Karpas-422 (cell line): ENCODE data around the gene CDX4. TPM values are rescaled to one million over a fixed set of nuclear protein-coding genes. Genes with fewer than 3 reads are reported as not detected.
A peak's percentile ranks its signal among the peaks of the same experiment; 100 is the strongest.

Source experiments
- DNase-seq: peaks from one replicate; pipeline ENCODE4 v3.0.0-alpha.2; 2015
- H2AFZ ChIP-seq: fragments of 200-600 bp; sonication (generic); 2 replicates; pipeline ENCODE4 v1.6.1; 2014; ENCODE audit warnings: antibody characterized with exemption, low read length, mixed read lengths
- H3K27ac ChIP-seq: fragments of 200-600 bp; sonication (generic); 2 replicates; pipeline ENCODE4 v1.5.1; 2014; ENCODE audit warnings: mild to moderate bottlenecking, low read length, moderate library complexity
- H3K27me3 ChIP-seq: fragments of 200-600 bp; sonication (generic); 2 replicates; pipeline ENCODE4 v1.6.1; 2014; ENCODE audit warnings: low read length, mixed read lengths
- H3K36me3 ChIP-seq: fragments of 200-600 bp; sonication (generic); 2 replicates; pipeline ENCODE4 v1.6.1; 2014; ENCODE audit warnings: low read length, mixed read lengths; ENCODE audit not compliant: insufficient read depth
- H3K4me1 ChIP-seq: fragments of 200-600 bp; sonication (generic); 2 replicates; pipeline ENCODE4 v1.6.1; 2014; ENCODE audit warnings: mild to moderate bottlenecking, low read length, mixed read lengths
- H3K4me2 ChIP-seq: fragments of 200-600 bp; sonication (generic); 2 replicates; pipeline ENCODE4 v1.6.1; 2014; ENCODE audit warnings: low read length, low read depth, mild to moderate bottlenecking; ENCODE audit not compliant: poor library complexity, severe bottlenecking
- H3K4me3 ChIP-seq: fragments of 200-600 bp; sonication (generic); 2 replicates; pipeline ENCODE4 v1.5.1; 2014; ENCODE audit warnings: mild to moderate bottlenecking, antibody characterized with exemption, low read length, mixed read lengths
- H3K79me2 ChIP-seq: fragments of 200-600 bp; sonication (generic); 2 replicates; pipeline ENCODE4 v1.6.1; 2014; ENCODE audit warnings: mild to moderate bottlenecking, low read length, mixed read lengths
- H3K9ac ChIP-seq: fragments of 200-600 bp; sonication (generic); 2 replicates; pipeline ENCODE4 v1.6.0; 2014; ENCODE audit warnings: low read length
- H3K9me2 ChIP-seq: fragments of 200-600 bp; sonication (generic), shearing (Covaris generic); replicated peaks from 2 replicates; pipeline ENCODE4 v1.6.0; 2014; ENCODE audit warnings: mild to moderate bottlenecking, low read length, moderate library complexity; ENCODE audit not compliant: insufficient read depth
- H3K9me3 ChIP-seq: fragments of 300-700, 200-600 bp; sonication (generic); 2 replicates; pipeline ENCODE4 v1.6.1; 2014; ENCODE audit warnings: low read length, mixed read lengths
- H4K20me1 ChIP-seq: fragments of 200-600 bp; sonication (generic); 2 replicates; pipeline ENCODE4 v1.6.1; 2014; ENCODE audit warnings: mild to moderate bottlenecking, antibody characterized with exemption, low read length, low read depth; ENCODE audit not compliant: insufficient read depth
- total RNA-seq: library from RNA; depleted of rRNA; stranded (reverse); fragments of >200 nt; shearing (Covaris generic); gene quantifications from 2 replicates; pipeline ENCODE4 v1.2.3, GENCODE V29; 2014; ENCODE audit warnings: low replicate concordance; rRNA removed

CDX4 gene, protein sequence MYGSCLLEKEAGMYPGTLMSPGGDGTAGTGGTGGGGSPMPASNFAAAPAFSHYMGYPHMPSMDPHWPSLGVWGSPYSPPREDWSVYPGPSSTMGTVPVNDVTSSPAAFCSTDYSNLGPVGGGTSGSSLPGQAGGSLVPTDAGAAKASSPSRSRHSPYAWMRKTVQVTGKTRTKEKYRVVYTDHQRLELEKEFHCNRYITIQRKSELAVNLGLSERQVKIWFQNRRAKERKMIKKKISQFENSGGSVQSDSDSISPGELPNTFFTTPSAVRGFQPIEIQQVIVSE
- not detected in 2 replicates for total RNA-seq

DNA sequence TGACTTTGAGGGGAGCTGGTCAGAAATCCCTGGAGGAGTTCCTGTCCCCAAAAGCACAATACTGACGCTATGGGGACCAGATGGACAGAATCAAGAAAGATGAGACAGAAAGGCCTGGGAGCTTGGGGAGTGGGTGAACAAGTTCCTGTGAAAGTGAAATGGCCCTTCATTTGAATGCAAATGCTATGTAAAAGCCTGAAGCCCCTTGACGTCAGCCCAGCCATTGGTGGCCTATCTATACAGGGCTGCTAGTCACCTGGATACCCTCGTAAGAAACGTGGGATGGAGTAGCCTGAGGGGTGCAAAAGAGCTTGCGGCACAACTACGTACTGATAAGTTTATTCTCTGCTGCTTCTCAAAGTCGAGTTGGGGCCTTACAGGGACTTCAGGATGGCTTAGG lies at the start of gene CDX4:
CDX4 (plus strand) TSS at position 223 of the 400 bp plus-strand sequence. CDS start 201 bp downstream, outside the sequence.
- Histone ChIP-seq H2AFZ (no peak within 1 kb of the TSS), H3K4me2 (no peak within 1 kb of the TSS), H3K27ac (no peak within 1 kb of the TSS), H3K79me2 (no peaks in the 10 kb centered on the region), H3K9me2 (no peaks in the 10 kb centered on the region), H4K20me1 (no peaks in the 10 kb centered on the region), H3K4me3 (no peak within 1 kb of the TSS), H3K4me1 (no peaks in the 10 kb centered on the region), H3K9ac (no peak within 1 kb of the TSS), H3K36me3 (no peaks in the 10 kb centered on the region), H3K9me3 (no peaks in the 10 kb centered on the region), H3K27me3 (no peaks in the 10 kb centered on the region)
- DNase-seq: no peak

DNA sequence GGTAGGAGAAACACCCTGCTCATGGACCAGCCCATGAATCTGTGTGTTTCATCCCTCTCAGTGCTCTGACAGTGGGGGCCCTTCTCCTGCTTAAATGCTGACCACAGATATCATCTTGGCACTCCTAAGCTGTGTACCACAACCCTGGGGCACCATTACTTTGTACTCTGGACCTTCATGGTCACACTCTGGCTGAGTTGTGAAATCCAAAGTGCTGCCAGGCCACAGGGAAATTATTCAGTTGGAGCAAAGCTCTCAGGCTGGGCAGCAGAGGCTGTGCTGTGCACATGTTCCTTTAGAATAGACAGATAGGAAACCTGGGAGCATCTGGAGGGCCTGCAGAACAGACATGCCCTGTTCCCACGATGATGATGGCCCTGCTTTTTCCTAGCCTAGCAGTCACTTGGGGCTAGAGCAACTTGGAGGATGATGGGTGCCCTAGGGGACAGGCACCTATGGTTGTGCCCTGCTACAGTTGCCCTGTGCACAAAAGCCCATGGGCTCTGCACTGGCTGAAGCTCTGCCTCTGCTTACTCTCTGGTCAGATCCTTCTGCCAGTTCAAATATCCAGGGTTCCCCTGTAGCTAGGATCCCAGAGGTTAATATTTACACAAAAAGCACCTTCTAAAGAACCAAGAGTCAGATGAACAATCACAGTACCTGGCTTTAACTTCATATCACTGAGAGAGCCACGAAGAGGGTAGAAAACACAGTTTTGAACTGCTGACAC lies 48.5 kb upstream of the CDX4 start:
- no peak overlapping the region for H2AFZ ChIP-seq
- H3K27me3 ChIP-seq: no peaks in the 10 kb centered on the region
- H3K9me2 ChIP-seq: no peaks in the 10 kb centered on the region
- no peak overlapping the region for H3K4me2 ChIP-seq
- no peaks in the 10 kb centered on the region for H3K4me1 ChIP-seq
- H3K36me3 ChIP-seq: no peaks in the 10 kb centered on the region
- no peak overlapping the region for H3K4me3 ChIP-seq
- no peak for DNase-seq
- no peaks in the 10 kb centered on the region for H3K79me2 ChIP-seq
- no peaks in the 10 kb centered on the region for H3K9me3 ChIP-seq
- no peaks in the 10 kb centered on the region for H4K20me1 ChIP-seq
- no peak overlapping the region for H3K9ac ChIP-seq
- H3K27ac ChIP-seq: no peak overlapping the region

DNA sequence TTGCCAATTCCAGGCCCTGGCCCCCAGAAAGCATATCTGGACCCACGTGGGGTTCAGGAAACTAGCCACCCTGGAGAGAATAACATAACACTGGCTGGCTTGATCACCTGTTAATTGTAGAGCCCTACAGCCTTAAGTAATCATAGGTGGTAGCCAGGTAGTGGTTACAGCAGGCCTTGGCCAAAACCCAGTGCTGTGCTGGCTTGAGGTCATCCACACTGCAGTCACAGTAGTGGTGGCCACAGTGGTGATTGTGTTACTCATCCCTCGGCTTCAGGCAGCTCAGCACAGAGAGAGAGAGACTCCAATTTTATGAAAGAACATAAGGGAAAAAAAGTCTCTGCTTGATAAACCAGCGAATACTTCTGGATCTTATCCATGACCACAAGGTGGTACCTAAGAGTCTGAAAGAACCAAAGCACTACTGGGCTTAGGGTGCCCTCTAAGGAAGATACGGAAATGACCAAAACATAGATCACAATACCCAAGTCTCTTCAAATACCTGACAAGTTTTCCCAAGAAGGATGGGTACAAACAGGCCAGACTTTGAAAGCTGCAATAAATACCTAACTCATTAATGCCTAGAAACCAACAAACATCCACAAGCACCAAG lies 46.6 kb upstream of the CDX4 start:
- Histone ChIP-seq H3K27ac (no peak overlapping the region), H3K9ac (no peak overlapping the region), H3K27me3 (no peaks in the 10 kb centered on the region), H3K4me1 (no peaks in the 10 kb centered on the region), H3K79me2 (no peaks in the 10 kb centered on the region), H3K9me2 (no peaks in the 10 kb centered on the region), H3K4me3 (no peak overlapping the region), H4K20me1 (no peaks in the 10 kb centered on the region), H3K9me3 (no peaks in the 10 kb centered on the region), H2AFZ (no peak overlapping the region), H3K36me3 (no peaks in the 10 kb centered on the region), H3K4me2 (no peak overlapping the region)
- no peak for DNase-seq

DNA sequence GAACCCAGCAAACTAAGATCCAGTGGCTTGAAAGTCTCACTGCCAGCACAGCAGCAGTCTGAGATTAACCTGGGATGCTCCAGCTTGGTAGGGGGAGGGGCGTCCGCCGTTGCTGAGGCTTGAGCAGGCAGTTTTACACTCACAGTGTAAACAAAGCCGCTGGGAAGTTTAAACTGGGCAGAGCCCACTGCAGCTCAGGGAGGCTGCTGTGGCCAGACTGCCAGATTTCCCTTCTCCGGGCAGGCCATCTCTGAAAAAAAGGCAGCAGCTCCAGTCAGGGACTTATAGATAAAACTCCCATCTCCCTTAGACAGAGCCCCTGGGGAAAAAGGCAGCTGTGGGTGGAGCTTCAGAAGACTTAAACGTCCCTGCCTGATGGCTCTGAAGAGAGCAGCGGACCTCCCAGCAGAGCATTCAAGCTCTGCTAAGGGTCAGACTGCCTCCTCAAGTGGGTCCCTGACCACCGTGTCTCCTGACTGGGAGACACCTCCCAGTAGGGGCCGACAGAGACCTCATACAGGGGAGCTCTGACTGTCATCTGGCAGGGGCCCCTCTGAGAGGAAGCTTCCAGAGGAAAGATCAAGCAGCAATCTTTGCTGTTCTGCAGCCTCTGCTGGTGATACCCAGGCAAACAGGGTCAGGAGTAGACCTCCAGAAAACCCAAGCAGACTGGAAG lies 45.1 kb upstream of the CDX4 start:
- peak; percentile 41 for DNase-seq
- H2AFZ ChIP-seq: no peak overlapping the region
- no peak overlapping the region for H3K27ac ChIP-seq
- H3K9me2 ChIP-seq: no peaks in the 10 kb centered on the region
- no peaks in the 10 kb centered on the region for H3K36me3 ChIP-seq
- H3K4me1 ChIP-seq: no peaks in the 10 kb centered on the region
- no peak overlapping the region for H3K4me2 ChIP-seq
- no peaks in the 10 kb centered on the region for H3K9me3 ChIP-seq
- H4K20me1 ChIP-seq: no peaks in the 10 kb centered on the region
- no peaks in the 10 kb centered on the region for H3K79me2 ChIP-seq
- H3K27me3 ChIP-seq: no peaks in the 10 kb centered on the region
- H3K4me3 ChIP-seq: no peak overlapping the region
- H3K9ac ChIP-seq: no peak overlapping the region

DNA sequence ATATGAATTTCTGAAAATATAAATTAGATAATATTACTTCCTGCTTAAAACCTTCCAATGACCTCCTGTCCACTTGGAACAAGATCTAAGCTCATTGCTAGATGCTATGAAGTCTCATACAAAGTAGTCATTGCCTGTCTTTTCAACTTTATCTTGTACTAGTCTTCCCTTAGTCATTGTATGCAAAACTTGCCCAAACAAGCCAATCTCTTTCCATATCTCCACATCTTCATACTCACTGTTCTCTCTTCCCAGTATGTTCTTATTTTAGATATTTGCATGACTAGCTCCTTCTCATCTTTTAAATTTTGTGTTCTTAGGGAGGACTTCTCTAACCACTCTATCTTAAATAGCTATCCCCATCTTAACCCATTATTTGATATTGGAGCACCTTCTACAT lies 33.9 kb upstream of the CDX4 start:
- Histone ChIP-seq H3K4me2 (no peak overlapping the region), H3K9me2 (no peaks in the 10 kb centered on the region), H3K9ac (no peak overlapping the region), H2AFZ (no peak overlapping the region), H3K4me1 (no peaks in the 10 kb centered on the region), H4K20me1 (no peaks in the 10 kb centered on the region), H3K4me3 (no peak overlapping the region), H3K27ac (no peak overlapping the region), H3K36me3 (no peaks in the 10 kb centered on the region), H3K79me2 (no peaks in the 10 kb centered on the region), H3K9me3 (0 out of 2 replicates have a peak, but pooled peaks cover 5% of the 10 kb centered on the region), H3K27me3 (no peaks in the 10 kb centered on the region)
- no peak for DNase-seq

DNA sequence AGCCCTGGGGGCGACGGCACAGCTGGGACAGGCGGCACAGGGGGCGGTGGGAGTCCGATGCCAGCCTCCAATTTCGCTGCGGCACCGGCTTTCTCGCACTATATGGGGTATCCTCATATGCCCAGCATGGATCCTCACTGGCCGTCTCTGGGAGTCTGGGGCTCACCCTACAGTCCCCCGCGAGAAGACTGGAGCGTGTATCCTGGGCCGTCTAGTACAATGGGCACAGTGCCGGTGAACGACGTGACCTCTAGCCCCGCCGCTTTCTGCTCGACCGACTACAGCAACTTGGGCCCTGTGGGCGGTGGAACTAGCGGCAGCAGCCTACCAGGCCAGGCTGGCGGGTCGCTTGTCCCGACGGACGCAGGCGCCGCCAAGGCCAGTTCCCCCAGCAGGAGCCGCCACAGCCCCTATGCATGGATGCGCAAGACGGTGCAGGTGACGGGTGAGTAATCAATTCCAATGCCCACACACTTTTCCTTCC lies 500 bp downstream of the CDX4 start:
- no peak for DNase-seq
- H3K4me2 ChIP-seq: no peak overlapping the region

DNA sequence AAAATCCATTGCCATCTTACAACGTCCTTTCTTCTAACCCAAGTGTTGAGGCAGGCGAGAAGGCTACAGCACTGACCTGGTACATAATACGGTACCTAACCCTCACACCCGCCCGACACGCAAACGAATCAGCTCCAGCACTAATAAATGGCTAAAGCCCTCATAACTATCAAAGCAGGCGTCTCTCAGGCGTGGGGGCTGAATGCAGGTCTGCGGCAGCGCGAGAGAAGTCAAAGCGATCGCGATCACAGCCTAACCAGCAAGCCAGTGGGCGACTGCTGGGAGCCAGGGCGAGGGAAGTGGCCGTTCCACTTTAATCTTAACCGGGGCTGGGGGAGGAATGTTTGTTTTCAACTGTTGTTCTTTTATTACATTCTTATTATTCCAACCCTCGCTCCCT lies 1.5 kb downstream of the CDX4 start:
- H3K4me2 ChIP-seq: no peak overlapping the region
- no peaks in the 10 kb centered on the region for H3K27me3 ChIP-seq
- H4K20me1 ChIP-seq: no peaks in the 10 kb centered on the region
- H3K9me2 ChIP-seq: no peaks in the 10 kb centered on the region
- H3K27ac ChIP-seq: no peak overlapping the region
- no peak overlapping the region for H2AFZ ChIP-seq
- H3K36me3 ChIP-seq: no peaks in the 10 kb centered on the region
- no peaks in the 10 kb centered on the region for H3K4me1 ChIP-seq
- H3K4me3 ChIP-seq: no peak overlapping the region
- no peak for DNase-seq
- H3K79me2 ChIP-seq: no peaks in the 10 kb centered on the region
- no peaks in the 10 kb centered on the region for H3K9me3 ChIP-seq
- H3K9ac ChIP-seq: no peak overlapping the region

More for the DNA sequence above, 500 bp downstream of the CDX4 start:
- H3K4me1 ChIP-seq: no peaks in the 10 kb centered on the region
- H3K4me3 ChIP-seq: no peak overlapping the region
- H3K27ac ChIP-seq: no peak overlapping the region
- H3K79me2 ChIP-seq: no peaks in the 10 kb centered on the region
- H3K9me2 ChIP-seq: no peaks in the 10 kb centered on the region
- H3K9me3 ChIP-seq: no peaks in the 10 kb centered on the region
- no peaks in the 10 kb centered on the region for H3K36me3 ChIP-seq
- no peak overlapping the region for H2AFZ ChIP-seq
- H4K20me1 ChIP-seq: no peaks in the 10 kb centered on the region
- H3K27me3 ChIP-seq: no peaks in the 10 kb centered on the region
- H3K9ac ChIP-seq: no peak overlapping the region

DNA sequence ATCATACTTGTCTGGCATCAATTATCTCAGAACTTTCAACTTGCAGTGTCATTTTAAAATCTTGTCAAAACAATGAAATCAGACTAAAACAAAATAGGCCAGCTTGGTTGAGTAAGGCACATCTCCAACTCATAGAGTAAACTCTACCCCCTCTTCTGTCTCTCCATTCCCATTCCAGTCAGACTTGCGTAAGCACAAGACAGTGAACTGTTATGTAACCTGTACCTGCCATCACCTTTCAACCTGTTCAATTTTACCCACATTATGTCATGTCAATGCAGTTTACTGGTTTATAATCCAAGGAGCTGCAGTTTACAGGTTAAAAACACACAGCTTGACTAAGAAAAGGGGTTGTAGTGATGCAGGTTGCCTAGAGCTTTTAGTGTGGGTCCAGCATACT lies 8.3 kb downstream of the CDX4 start:
- Histone ChIP-seq H3K9me3 (no peaks in the 10 kb centered on the region), H4K20me1 (no peaks in the 10 kb centered on the region), H3K27me3 (no peaks in the 10 kb centered on the region), H2AFZ (no peak overlapping the region), H3K4me1 (no peaks in the 10 kb centered on the region), H3K4me3 (no peak overlapping the region), H3K4me2 (no peak overlapping the region), H3K79me2 (no peaks in the 10 kb centered on the region), H3K27ac (no peak overlapping the region), H3K9me2 (no peaks in the 10 kb centered on the region), H3K9ac (no peak overlapping the region), H3K36me3 (no peaks in the 10 kb centered on the region)
- no peak for DNase-seq
